K562 (cell line): ENCODE results near the gene P2RY4. TPM values are rescaled to one million over a fixed set of nuclear protein-coding genes. Genes with fewer than 3 reads are reported as not detected.

ENCODE experiments used
- ATF4 ChIP-seq: fragments of 450-650 bp; formaldehyde crosslinking; IDR thresholded peaks from 2 replicates; pipeline ENCODE4 v1.4.0; 2022; ENCODE audit warnings: mild to moderate bottlenecking, moderate library complexity
- CBX3 ChIP-seq, 2 experiments: IDR thresholded peaks; 1 replicate in 1 of 2; 2 replicates in 1 of 2; pipeline ENCODE4 v1.6.1; 2012; ENCODE audit warnings: inconsistent platforms in 2 of 2, low read length in 2 of 2, borderline replicate concordance in 1 of 2, control low read depth in 1 of 2
- CREB5 ChIP-seq: fragments of 250-450 bp; sonication (Bioruptor Pico); IDR thresholded peaks from 2 replicates; pipeline ENCODE4 v1.5.0; 2020; ENCODE audit warnings: mild to moderate bottlenecking
- GABPB1 ChIP-seq: sonication (generic); formaldehyde crosslinking; IDR thresholded peaks from 2 replicates; pipeline ENCODE4 v1.8.0; 2022; ENCODE audit warnings: mild to moderate bottlenecking, missing genetic modification reagents
- YBX1 ChIP-seq: fragments of 450-650 bp; IDR thresholded peaks from 2 replicates; pipeline ENCODE4 v1.7.1; 2016; ENCODE audit warnings: mild to moderate bottlenecking
- polyA plus RNA-seq, 8 experiments: library from polyadenylated mRNA; depleted of rRNA in 4 of 8; stranded (reverse) in 5 of 8; unstranded in 3 of 8; fragments of >200 nt; fragmentation: Nextera tagmentation in 2 of 8; fragmentation: Illumina TruSeq in 1 of 8; extraction: Ambion mirVana in 2 of 8; extraction: Trizol in 1 of 8; gene quantifications; 2 replicates each; pipeline versions ENCODE4 v1.2.1 to v1.2.3, GENCODE V29; 2011 to 2014; ENCODE audit warnings: inconsistent platforms in 1 of 8, missing spikeins in 1 of 8
- total RNA-seq, 7 experiments: library from RNA; depleted of rRNA in 6 of 7; stranded (reverse); fragments of >200 nt in 6 of 7; fragmentation: Illumina TruSeq in 2 of 7; extraction: Trizol in 2 of 7; gene quantifications; 2 replicates each; pipeline versions ENCODE4 v1.2.1 to v1.2.3, GENCODE V29; 2011 to 2021; ENCODE audit warnings: low replicate concordance in 1 of 7
- TF ChIP-seq, protein P1 (sequence below): sonication (generic); formaldehyde crosslinking; IDR thresholded peaks from 2 replicates; pipeline ENCODE4 v1.8.1; 2023; ENCODE audit warnings: mild to moderate bottlenecking, missing genetic modification reagents
- TF ChIP-seq, protein P2 (sequence below): sonication (generic); formaldehyde crosslinking; IDR thresholded peaks from 2 replicates; pipeline ENCODE4 v1.8.0; 2023; ENCODE audit warnings: missing genetic modification reagents, mild to moderate bottlenecking, borderline replicate concordance

The P2RY4 gene
- total and polyA plus RNA-seq, 9 of the 15 experiments (the other 6 are each of a cell fraction or from before 2014, with no cell fraction given), result not detected

GRCh38 chrX:70268034-70268433 lies 8.0 kb upstream of the P2RY4 start, which contains the start of gene ARR3 (continued):
- no peak for TF ChIP-seq CREB5 (CRISPR knock-in tag)
- TF ChIP-seq GABPB1 (CRISPR knock-in tag), result no peak
- TF ChIP-seq, protein P1, sequence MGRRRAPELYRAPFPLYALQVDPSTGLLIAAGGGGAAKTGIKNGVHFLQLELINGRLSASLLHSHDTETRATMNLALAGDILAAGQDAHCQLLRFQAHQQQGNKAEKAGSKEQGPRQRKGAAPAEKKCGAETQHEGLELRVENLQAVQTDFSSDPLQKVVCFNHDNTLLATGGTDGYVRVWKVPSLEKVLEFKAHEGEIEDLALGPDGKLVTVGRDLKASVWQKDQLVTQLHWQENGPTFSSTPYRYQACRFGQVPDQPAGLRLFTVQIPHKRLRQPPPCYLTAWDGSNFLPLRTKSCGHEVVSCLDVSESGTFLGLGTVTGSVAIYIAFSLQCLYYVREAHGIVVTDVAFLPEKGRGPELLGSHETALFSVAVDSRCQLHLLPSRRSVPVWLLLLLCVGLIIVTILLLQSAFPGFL (CRISPR knock-in tag), result no peak
- TF ChIP-seq YBX1, result no peak
- TF ChIP-seq ATF4 (CRISPR knock-in tag), result no peak
- TF ChIP-seq, protein P2, sequence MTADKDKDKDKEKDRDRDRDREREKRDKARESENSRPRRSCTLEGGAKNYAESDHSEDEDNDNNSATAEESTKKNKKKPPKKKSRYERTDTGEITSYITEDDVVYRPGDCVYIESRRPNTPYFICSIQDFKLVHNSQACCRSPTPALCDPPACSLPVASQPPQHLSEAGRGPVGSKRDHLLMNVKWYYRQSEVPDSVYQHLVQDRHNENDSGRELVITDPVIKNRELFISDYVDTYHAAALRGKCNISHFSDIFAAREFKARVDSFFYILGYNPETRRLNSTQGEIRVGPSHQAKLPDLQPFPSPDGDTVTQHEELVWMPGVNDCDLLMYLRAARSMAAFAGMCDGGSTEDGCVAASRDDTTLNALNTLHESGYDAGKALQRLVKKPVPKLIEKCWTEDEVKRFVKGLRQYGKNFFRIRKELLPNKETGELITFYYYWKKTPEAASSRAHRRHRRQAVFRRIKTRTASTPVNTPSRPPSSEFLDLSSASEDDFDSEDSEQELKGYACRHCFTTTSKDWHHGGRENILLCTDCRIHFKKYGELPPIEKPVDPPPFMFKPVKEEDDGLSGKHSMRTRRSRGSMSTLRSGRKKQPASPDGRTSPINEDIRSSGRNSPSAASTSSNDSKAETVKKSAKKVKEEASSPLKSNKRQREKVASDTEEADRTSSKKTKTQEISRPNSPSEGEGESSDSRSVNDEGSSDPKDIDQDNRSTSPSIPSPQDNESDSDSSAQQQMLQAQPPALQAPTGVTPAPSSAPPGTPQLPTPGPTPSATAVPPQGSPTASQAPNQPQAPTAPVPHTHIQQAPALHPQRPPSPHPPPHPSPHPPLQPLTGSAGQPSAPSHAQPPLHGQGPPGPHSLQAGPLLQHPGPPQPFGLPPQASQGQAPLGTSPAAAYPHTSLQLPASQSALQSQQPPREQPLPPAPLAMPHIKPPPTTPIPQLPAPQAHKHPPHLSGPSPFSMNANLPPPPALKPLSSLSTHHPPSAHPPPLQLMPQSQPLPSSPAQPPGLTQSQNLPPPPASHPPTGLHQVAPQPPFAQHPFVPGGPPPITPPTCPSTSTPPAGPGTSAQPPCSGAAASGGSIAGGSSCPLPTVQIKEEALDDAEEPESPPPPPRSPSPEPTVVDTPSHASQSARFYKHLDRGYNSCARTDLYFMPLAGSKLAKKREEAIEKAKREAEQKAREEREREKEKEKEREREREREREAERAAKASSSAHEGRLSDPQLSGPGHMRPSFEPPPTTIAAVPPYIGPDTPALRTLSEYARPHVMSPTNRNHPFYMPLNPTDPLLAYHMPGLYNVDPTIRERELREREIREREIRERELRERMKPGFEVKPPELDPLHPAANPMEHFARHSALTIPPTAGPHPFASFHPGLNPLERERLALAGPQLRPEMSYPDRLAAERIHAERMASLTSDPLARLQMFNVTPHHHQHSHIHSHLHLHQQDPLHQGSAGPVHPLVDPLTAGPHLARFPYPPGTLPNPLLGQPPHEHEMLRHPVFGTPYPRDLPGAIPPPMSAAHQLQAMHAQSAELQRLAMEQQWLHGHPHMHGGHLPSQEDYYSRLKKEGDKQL (CRISPR knock-in tag), result no peak
- TF ChIP-seq CBX3 (IDR thresholded peaks at IDR 0.05; ENCODE audit: borderline replicate concordance in 1 of 2, low read length in 2 of 2), result no peak
